Heart right ventricle (tissue), 16 donors: ENCODE data around the gene ZNF286A. TPM values are rescaled to one million over a fixed set of nuclear protein-coding genes. Genes with fewer than 3 reads are reported as not detected.
"Not testable (repeated sequence)": the region's sequence is repeated elsewhere in the genome, so short reads cannot be mapped to it uniquely, and the experiment has no call there.

Source experiments
- ATAC-seq, 8 donors: fragments of 200-7000 bp; cut with Tn5 transposase; one replicate each; pipeline ENCODE4 v1.9.1; 2020; ENCODE audit warnings: mild to moderate bottlenecking in 8 of 8, moderate library complexity in 8 of 8, moderate number of reproducible peaks in 1 of 8
- DNase-seq, 2 donors: peaks; one replicate each; pipeline ENCODE4 v3.0.0-alpha.2; 2020
- H3K27ac ChIP-seq, 10 donors: fragments of 200-600 bp; sonication (generic) in 2 of 10; one replicate each; pipeline versions ENCODE4 v1.5.0 to v1.8.0; 2020 to 2022; ENCODE audit warnings: mild to moderate bottlenecking in 3 of 10
- H3K27me3 ChIP-seq, 7 donors: fragments of 200-600 bp; one replicate each; pipeline ENCODE4 v1.8.0; 2021 to 2022; ENCODE audit warnings: mild to moderate bottlenecking in 2 of 7
- H3K36me3 ChIP-seq, 9 donors: fragments of 200-600 bp; sonication (generic) in 1 of 9; one replicate each; pipeline versions ENCODE4 v1.5.0 to v1.8.0; 2020 to 2022; ENCODE audit warnings: mild to moderate bottlenecking in 2 of 9
- H3K4me1 ChIP-seq, 9 donors: fragments of 200-600 bp; sonication (generic) in 1 of 9; one replicate each; pipeline versions ENCODE4 v1.5.0 to v1.8.0; 2020 to 2022; ENCODE audit warnings: mild to moderate bottlenecking in 4 of 9
- H3K4me3 ChIP-seq, 10 donors: fragments of 200-600 bp; sonication (generic) in 2 of 10; one replicate each; pipeline versions ENCODE4 v1.5.0 to v1.8.0; 2020 to 2022; ENCODE audit warnings: mild to moderate bottlenecking in 7 of 10, moderate library complexity in 2 of 10
- H3K9me3 ChIP-seq, 11 donors: fragments of 200-600 bp in 10 of 11; sonication (generic) in 2 of 11; one replicate each; pipeline versions ENCODE4 v1.5.0 to v1.8.0; 2013 to 2022; ENCODE audit warnings: mild to moderate bottlenecking in 2 of 11, control low read depth in 1 of 11, moderate library complexity in 1 of 11
- WGBS, 2 donors: extraction: QIAGEN DNeasy Blood & Tissue Kit; methylation state at CpG; one replicate each; pipeline ENCODE4 v1.1.7; 2013; ENCODE audit warnings: inconsistent platforms in 1 of 2; 5-methylcytosine and 5-hydroxymethylcytosine counted together
- intact Hi-C, 10 donors: fragments of 100-400 bp; cut with DNase I; formaldehyde crosslinking; loops; one replicate each; pipeline versions ENCODE4 v1.11.1 to v1.14.2; 2022
- polyA plus RNA-seq, 2 donors: library from polyadenylated mRNA; stranded (reverse); fragments of 200-250 nt; gene quantifications; one replicate each; pipeline ENCODE4 v1.2.3, GENCODE V29; 2013
- total RNA-seq, 10 donors: library from RNA; stranded (reverse); fragmentation: NEBNext Ultra II Directional in 3 of 10; extraction: Animal tissue kit (Norgen Biotek cat#: 25700) in 3 of 10; gene quantifications; one replicate each; pipeline versions ENCODE4 v1.2.1 to v1.2.4, GENCODE V29; 2021 to 2023
- TF ChIP-seq, protein P1 (sequence below), 9 donors: fragments of 200-600 bp; sonication (generic) in 2 of 9; IDR thresholded peaks; one replicate each; pipeline versions ENCODE4 v1.5.0 to v1.8.0; 2021 to 2022; ENCODE audit warnings: antibody characterized with exemption in 9 of 9, mild to moderate bottlenecking in 5 of 9, moderate library complexity in 1 of 9
- donor health status: Arrhythmogenic right ventricular cardiomyopathy.
- donor health status: ischemic (EF 13 %, LVEDD 7.1; RV severe dilation, severe dysfunction).
- donor health status: healthy with polysubstance abuse.
- donor health status: DM: no; HTN: yes; CAD: no.
- donor health status: DM: no; HTN: no; CAD: no.
- donor health status: ischemic (EF 25% LVEDD 6.9; RV normal size, moderate dysfunction).
- donor health status: ischemic (EF 25% LVEDD 5.7; RV mildly dilated, moderate dysfunction).
- donor health status: healthy.
- donor health status: DM: yes; HTN: yes; CAD: no.
- donor health status: Ischemic cardiomyopathy.
- donor health status: ischemic (EF 35%, LVEDD 5.7; RV mildly dilated, moderate dysfunction).
- donor health status: nonischemic (EF 11% LVEDD 7.7; RV severe dilation, severe dysfunction).
- donor health status: DM: yes; HTN: yes; CAD: no.
- donor health status: PGD.
- donor health status: ischemic (EF 29% LVEDD 5.4; RV normal size, mild dysfunction).
- donor health status: nonischemic (EF 23%, LVEDD 6.1; RV moderate dilation, normal function).

ZNF286A gene
- total and polyA plus RNA-seq, 12 donors, result 7.8 to 17.2 (median 12.0) TPM

DNA sequence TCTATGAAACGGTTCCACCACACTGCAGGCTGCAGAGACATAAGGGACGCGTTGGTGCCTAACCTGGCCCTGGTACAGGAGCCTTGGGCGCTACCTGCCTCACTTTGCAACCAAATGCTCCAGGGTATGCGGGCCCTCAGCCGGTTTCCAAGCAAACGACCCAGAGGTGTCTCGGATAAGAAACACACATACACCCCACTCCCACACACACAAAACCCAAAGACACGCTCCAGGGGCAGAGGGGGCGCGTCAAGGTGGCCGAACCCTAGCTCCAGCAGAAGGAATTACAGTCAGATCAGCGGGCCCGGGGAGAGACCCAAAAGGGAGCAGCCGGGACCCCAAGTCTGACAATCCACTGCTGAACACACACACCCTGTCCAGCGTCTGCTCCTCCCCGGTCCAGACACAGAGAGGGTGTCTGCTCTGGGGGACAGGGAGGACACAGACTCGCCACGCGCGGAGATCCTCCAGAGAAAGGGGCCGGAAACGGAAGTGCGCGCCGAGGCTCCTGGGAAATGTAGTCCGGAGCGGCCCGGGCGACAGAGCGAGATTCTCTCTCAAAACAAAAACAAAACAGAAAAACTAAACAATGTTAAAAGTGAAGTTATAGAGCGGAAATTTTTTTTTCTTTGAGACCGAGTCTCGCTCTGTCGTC, 15.6 kb upstream of the ZNF286A start, which contains the start of gene TRIM16:
Gene TRIM16 (minus strand): TSS at position 488 of the 655 bp plus-strand sequence. CDS start 32,702 bp downstream, outside the sequence.
- peak within 1 kb of the TSS; percentile 30 to 69 (median 62) for H3K4me3 ChIP-seq
- H3K9me3 ChIP-seq, H3K4me1 ChIP-seq, H3K27me3 ChIP-seq, H3K36me3 ChIP-seq, intact Hi-C loops: not testable (repeated sequence)
- WGBS, 2 donors, result 1 to 3% methylated on average over 29 to 35 of the region's 35 CpGs
- ATAC-seq (peak; percentile 89 to 98 (median 96)), DNase-seq (peak; percentile 81 to 85)
- TF ChIP-seq, protein P1, sequence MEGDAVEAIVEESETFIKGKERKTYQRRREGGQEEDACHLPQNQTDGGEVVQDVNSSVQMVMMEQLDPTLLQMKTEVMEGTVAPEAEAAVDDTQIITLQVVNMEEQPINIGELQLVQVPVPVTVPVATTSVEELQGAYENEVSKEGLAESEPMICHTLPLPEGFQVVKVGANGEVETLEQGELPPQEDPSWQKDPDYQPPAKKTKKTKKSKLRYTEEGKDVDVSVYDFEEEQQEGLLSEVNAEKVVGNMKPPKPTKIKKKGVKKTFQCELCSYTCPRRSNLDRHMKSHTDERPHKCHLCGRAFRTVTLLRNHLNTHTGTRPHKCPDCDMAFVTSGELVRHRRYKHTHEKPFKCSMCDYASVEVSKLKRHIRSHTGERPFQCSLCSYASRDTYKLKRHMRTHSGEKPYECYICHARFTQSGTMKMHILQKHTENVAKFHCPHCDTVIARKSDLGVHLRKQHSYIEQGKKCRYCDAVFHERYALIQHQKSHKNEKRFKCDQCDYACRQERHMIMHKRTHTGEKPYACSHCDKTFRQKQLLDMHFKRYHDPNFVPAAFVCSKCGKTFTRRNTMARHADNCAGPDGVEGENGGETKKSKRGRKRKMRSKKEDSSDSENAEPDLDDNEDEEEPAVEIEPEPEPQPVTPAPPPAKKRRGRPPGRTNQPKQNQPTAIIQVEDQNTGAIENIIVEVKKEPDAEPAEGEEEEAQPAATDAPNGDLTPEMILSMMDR (IDR thresholded peaks at IDR 0.05), result peak in 2 of 9 donors; percentile 22 to 43
- H3K27ac ChIP-seq, result peak within 1 kb of the TSS in 9 of 10 donors; percentile 38 to 81 (median 60)

DNA sequence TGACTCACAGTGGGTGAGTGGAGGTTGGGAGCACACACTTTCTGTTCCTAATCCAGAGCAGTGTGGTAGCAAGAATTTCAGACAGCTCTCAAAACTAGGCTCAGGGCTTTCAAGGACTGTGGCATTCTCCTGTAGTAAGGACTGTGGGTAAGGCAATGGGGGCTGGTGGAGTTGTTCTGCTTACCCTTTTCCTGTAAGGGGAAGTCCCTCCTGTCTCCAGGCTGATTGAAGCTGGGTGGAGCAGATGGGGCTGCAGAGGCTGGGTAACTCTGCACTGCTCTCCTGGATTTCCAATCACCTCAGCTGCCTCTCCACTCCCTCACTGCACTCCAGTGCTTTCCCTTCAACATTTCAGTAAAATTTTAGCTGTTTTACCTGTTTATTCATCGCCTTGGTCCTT, 12.1 kb upstream of the ZNF286A start:
- H3K4me1 ChIP-seq, H3K27me3 ChIP-seq, intact Hi-C loops, H3K9me3 ChIP-seq, H3K36me3 ChIP-seq, ATAC-seq, H3K27ac ChIP-seq, H3K4me3 ChIP-seq, DNase-seq: not testable (repeated sequence)
- WGBS, 2 donors, result 90 to 100% methylated on average over 1 of the region's 1 CpG

DNA sequence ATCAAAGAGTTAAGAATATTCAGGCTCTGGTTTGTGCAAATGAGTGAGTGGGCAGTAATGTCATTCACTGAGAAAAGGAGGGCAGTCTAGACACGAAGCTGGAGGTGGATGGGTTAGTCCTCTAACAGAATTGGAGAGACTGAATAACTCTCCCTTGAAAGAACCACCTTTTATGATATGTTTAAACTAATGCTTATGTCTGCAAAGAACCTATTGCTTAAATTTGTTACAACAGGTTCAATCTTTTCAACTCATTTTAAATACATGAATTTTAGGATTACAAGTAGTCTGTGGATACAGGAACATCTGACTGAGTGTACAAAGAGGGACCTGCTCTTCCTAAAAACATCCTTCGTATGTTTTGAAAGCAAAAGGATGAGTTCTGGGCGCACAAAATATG, 585 bp upstream of the ZNF286A start:
- peak overlapping the region in 9 of 10 donors; percentile 46 to 65 (median 58) for H3K4me3 ChIP-seq
- intact Hi-C loops, ATAC-seq, DNase-seq, H3K4me1 ChIP-seq, H3K27me3 ChIP-seq, H3K36me3 ChIP-seq, H3K9me3 ChIP-seq: not testable (repeated sequence)
- peak overlapping the region in 7 of 10 donors; percentile 27 to 70 (median 50) for H3K27ac ChIP-seq
- WGBS, 2 donors, result 0 to 14% methylated on average over 1 of the region's 3 CpGs

DNA sequence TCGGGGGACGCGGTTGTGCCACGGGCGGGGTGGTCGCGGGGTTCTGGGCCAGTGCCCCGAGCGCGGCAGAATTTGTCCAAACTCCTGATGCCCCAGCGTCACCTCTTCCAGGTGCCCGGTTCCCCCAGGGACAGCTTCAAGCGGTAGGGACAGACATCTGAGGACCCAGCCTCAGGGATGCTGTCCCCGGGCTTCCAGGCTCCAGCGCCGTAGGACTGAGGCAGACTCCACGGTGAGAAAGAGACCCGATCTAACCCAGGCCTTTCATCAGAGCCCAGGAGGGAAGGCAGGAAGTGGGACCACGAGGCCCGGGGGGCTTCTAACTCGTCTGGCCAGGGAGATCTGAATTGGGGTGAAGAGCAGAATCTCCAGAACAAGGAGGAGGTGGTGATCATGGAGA, 385 bp downstream of the ZNF286A start:
- Histone ChIP-seq H3K36me3 (peaks cover 0 to 14% (median 0%) of the 10 kb centered on the region in 9 donors), H3K4me3 (peak overlapping the region; percentile 22 to 65 (median 58)), H3K27ac (peak overlapping the region in 5 of 10 donors; percentile 27 to 70 (median 63))
- H3K9me3 ChIP-seq, DNase-seq, H3K27me3 ChIP-seq, intact Hi-C loops, H3K4me1 ChIP-seq: not testable (repeated sequence)
- 0 to 1% methylated on average over 5 to 12 of the region's 21 CpGs for WGBS, 2 donors
- peak; percentile 16 to 60 (median 46) for ATAC-seq

DNA sequence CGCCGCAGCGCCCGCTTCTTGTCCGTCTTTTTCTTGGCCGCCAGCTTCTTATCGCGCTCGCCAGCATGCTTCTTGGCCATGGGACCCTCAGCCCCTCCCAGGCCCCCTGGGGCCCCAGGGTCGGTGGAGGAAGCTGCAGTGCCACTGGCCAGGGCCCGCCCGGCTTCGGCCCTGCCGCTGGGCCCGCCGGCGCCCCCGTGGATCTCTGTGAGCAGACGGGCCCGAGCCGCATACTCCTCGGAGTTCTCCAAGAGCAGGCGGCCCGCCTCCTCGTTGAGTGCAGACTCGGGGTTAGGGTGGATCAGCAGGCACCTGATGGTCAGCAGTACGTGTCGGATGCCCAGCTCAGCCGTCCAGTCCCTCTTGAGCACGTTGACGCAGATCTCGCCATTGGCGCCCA, 4.7 kb downstream of the ZNF286A start:
- H3K27ac ChIP-seq, DNase-seq, H3K4me3 ChIP-seq, H3K4me1 ChIP-seq, intact Hi-C loops, H3K27me3 ChIP-seq, ATAC-seq: not testable (repeated sequence)
- 98 to 99% methylated on average over 24 of the region's 33 CpGs for WGBS, 2 donors
- Histone ChIP-seq H3K36me3 (peaks cover 0 to 57% (median 16%) of the 10 kb centered on the region in 9 donors), H3K9me3 (peaks cover 0 to 44% (median 3%) of the 10 kb centered on the region in 11 donors)

DNA sequence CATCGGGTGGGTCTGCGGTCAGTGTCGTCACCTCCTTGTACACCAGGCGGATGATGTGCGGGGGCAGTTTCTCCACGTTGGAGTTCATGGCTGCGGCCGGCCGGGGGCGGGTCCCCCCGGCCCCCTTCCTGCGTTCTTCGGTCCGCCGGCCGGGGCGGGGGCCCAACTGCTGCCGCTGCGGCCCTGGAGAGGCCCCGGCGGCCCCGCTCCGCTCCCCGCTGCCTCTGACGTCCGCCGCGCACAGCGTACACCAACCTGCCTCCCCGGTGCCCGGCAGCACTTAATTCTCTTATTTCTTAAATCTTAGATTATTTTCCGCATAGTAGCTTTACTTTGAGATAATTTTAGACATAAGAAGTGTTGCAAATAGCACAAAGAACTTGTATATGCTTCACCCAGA, 5.3 kb downstream of the ZNF286A start:
- Histone ChIP-seq H3K36me3 (peaks cover 0 to 63% (median 16%) of the 10 kb centered on the region in 9 donors), H3K9me3 (peaks cover 0 to 50% (median 3%) of the 10 kb centered on the region in 11 donors)
- ATAC-seq, H3K27me3 ChIP-seq, H3K4me3 ChIP-seq, intact Hi-C loops, H3K4me1 ChIP-seq, DNase-seq, H3K27ac ChIP-seq: not testable (repeated sequence)
- 98% methylated on average over 32 of the region's 32 CpGs for WGBS, 2 donors

DNA sequence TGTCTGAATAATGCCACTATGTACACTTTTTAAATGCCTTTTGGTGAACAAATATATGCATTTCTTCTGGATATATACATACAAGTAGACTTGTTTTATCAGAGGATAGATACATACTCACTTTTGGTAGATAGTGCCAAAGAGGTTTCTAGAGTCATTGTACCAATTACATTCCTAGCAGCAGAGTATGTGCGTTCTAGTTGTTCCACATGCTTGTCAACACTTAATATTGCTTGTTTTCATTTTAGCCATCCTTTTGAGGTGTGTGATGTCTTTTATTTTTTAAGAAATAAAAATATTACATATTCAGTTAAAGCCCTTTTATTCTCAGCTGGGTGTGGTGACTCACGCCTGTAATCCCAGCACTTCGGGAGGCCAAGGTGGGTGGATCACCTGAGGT, 9.3 kb downstream of the ZNF286A start:
- DNase-seq, ATAC-seq, H3K27ac ChIP-seq, intact Hi-C loops, H3K27me3 ChIP-seq, H3K4me3 ChIP-seq, H3K4me1 ChIP-seq: not testable (repeated sequence)
- peaks cover 0 to 97% (median 26%) of the 10 kb centered on the region in 9 donors for H3K36me3 ChIP-seq
- peaks cover 0 to 85% (median 4%) of the 10 kb centered on the region in 11 donors for H3K9me3 ChIP-seq
- 97% methylated on average over 3 of the region's 3 CpGs for WGBS, 2 donors

DNA sequence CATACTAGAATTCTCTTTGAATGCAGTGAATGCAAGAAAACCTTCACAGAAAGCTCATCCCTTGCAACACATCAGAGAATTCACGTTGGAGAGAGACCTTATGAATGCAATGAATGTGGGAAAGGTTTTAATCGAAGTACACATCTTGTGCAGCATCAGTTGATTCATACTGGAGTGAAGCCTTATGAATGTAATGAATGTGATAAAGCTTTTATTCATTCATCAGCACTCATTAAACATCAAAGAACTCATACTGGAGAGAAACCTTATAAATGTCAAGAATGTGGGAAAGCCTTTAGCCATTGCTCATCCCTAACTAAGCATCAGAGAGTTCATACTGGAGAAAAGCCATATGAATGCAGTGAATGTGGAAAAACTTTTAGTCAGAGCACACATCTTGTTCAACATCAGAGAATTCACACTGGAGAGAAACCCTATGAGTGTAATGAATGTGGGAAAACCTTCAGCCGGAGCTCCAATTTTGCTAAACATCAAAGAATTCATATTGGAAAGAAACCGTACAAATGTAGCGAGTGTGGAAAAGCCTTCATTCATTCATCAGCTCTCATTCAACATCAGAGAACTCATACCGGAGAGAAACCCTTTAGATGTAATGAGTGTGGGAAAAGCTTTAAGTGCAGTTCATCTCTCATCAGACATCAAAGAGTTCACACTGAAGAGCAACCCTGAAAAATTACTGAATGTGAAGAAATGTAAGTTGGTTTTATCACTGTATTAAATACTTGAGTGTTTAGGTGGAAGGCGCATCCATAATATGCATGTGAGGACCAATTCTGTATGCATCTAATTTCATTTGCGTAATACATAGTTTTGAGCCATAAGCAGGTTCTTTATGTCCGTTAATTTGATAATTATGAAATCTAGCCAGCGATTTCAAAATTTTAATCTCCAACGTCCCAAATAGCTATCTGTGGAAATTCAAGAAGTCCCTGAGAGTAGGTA, 17.3 kb downstream of the ZNF286A start:
- WGBS, 2 donors, result 98 to 99% methylated on average over 11 of the region's 11 CpGs
- H3K36me3 ChIP-seq, result peaks cover 0 to 60% (median 14%) of the 10 kb centered on the region in 9 donors
- intact Hi-C loops, H3K4me1 ChIP-seq, H3K27me3 ChIP-seq, H3K27ac ChIP-seq, DNase-seq, ATAC-seq, H3K4me3 ChIP-seq: not testable (repeated sequence)
- H3K9me3 ChIP-seq, result peaks cover 0 to 85% (median 42%) of the 10 kb centered on the region in 11 donors

DNA sequence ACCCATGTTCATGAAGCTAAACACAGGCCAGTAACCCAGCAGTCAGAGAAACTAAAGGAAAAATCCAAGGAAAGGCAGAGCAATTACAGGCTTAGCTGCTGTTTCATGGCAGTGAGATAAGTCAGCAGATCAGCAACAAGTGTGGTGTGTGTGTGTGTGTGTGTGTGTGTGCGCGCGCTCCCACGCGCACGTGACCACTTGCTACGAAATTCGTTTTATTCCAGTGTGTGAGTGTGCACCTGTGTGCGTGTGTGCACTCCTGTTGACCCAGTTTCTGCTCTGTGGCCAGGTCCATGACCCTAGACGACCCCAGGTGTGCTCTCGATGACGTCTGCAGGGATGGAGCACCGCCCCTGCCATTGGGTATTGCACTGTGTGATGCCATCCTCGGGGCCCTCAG, 31.0 kb downstream of the ZNF286A start:
- H3K36me3 ChIP-seq, H3K27ac ChIP-seq, H3K4me3 ChIP-seq, intact Hi-C loops, H3K4me1 ChIP-seq, ATAC-seq, H3K27me3 ChIP-seq, DNase-seq: not testable (repeated sequence)
- peaks cover 0 to 12% (median 0%) of the 10 kb centered on the region in 11 donors for H3K9me3 ChIP-seq
- WGBS, 2 donors, result 87% methylated on average over 6 to 9 of the region's 14 CpGs

DNA sequence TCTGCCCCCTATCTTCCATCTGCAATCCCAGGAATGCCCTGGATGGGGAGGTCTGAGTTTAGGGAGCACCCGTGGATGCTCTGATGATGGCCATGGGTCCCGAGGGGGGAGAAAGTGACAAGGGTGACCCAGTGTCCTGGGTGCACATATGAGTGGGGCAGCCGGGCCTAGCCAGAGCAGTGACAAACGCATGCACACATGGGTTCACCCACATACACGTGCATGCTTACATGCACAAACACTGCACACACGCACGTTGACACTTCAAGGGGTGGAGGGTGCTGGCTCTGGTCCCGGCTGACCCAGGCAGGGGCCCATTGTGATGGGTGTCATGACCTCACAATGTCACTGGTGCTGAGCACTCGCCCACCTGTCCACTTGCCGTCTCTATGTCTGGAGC, 32.3 kb downstream of the ZNF286A start, which contains the start of gene TBC1D26:
Gene TBC1D26 (plus strand): TSS at position 384 of the 400 bp plus-strand sequence. CDS start 3,066 bp downstream, outside the sequence.
- H3K27me3 ChIP-seq, H3K9me3 ChIP-seq, ATAC-seq, intact Hi-C loops, H3K4me3 ChIP-seq, H3K36me3 ChIP-seq, DNase-seq, H3K4me1 ChIP-seq, H3K27ac ChIP-seq: not testable (repeated sequence)
- WGBS, 2 donors, result 77 to 87% methylated on average over 8 to 10 of the region's 10 CpGs
